ENCODE measurements around the gene FGF12.

DNA sequence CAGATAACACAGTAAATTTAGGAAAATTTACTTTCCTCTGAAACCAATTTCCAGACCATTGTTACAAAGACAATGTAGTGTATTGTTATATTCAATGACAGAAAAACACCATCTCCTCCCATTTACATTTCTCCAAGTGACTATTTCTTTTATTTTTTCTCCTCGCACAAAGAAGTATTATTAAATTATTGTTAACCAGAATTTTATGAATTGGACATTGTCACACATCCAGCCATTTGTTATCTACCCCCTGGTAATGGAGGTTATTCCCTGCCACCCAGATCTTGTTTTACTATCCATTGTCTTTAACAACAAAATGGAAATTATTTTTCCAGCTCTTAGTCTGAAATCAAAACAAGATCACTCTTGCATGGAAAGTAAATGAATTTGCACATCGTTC, 511.3 kb downstream of the FGF12 start:
- TF ChIP-seq, protein P1, sequence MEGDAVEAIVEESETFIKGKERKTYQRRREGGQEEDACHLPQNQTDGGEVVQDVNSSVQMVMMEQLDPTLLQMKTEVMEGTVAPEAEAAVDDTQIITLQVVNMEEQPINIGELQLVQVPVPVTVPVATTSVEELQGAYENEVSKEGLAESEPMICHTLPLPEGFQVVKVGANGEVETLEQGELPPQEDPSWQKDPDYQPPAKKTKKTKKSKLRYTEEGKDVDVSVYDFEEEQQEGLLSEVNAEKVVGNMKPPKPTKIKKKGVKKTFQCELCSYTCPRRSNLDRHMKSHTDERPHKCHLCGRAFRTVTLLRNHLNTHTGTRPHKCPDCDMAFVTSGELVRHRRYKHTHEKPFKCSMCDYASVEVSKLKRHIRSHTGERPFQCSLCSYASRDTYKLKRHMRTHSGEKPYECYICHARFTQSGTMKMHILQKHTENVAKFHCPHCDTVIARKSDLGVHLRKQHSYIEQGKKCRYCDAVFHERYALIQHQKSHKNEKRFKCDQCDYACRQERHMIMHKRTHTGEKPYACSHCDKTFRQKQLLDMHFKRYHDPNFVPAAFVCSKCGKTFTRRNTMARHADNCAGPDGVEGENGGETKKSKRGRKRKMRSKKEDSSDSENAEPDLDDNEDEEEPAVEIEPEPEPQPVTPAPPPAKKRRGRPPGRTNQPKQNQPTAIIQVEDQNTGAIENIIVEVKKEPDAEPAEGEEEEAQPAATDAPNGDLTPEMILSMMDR (IDR thresholded peaks at IDR 0.05) = no peak
- no peak for TF ChIP-seq POLR2AphosphoS5 (IDR thresholded peaks at IDR 0.05)

All from breast epithelium (tissue), 3 donors.